LNCAP (cell line): ENCODE measurements around the gene ZNF200.

ENCODE experiments used
- CTCF ChIP-seq: fragments of 450-650 bp; IDR thresholded peaks from 2 replicates; pipeline ENCODE4 v1.5.1; 2017; ENCODE audit warnings: mild to moderate bottlenecking

The ZNF200 gene

GRCh38 chr16:3183445-3184139 lies 51.4 kb downstream of the ZNF200 start:
- TF ChIP-seq CTCF: no peak

- peak; percentile 68 for TF ChIP-seq CTCF
Measured at GRCh38 chr16:3182608-3183444, 52.1 kb downstream of the ZNF200 start.

- no peak for TF ChIP-seq CTCF
Measured at GRCh38 chr16:3180445-3180878, 54.5 kb downstream of the ZNF200 start.

GRCh38 chr16:3179651-3180050 lies 55.3 kb downstream of the ZNF200 start:
- TF ChIP-seq CTCF: no peak

GRCh38 chr16:3175157-3176093 lies 59.5 kb downstream of the ZNF200 start:
- TF ChIP-seq CTCF: no peak

GRCh38 chr16:3174618-3175148 lies 60.3 kb downstream of the ZNF200 start:
- no peak for TF ChIP-seq CTCF
